SIG-M5 (cell line): ENCODE measurements around the gene TMED5.

Experiments
- DNase-seq: peaks from one replicate; lab custom pipeline; 2025; lab: John Stamatoyannopoulos, UW

TMED5 gene

GRCh38 chr1:93120614-93121013 is 59.6 kb downstream of the TMED5 start:
- no peak for DNase-seq

GRCh38 chr1:93114391-93114790 is 65.8 kb downstream of the TMED5 start:
- DNase-seq = no peak

- DNase-seq = no peak
Observed at GRCh38 chr1:93113127-93113526, 67.1 kb downstream of the TMED5 start.

- DNase-seq = no peak
Observed at GRCh38 chr1:93111561-93111960, 68.7 kb downstream of the TMED5 start.

GRCh38 chr1:93111065-93111464 is 69.1 kb downstream of the TMED5 start:
- no peak for DNase-seq

- DNase-seq = no peak
Observed at GRCh38 chr1:93109578-93109977, 70.6 kb downstream of the TMED5 start.

GRCh38 chr1:93108335-93108734 is 71.9 kb downstream of the TMED5 start:
- DNase-seq = no peak

- no peak for DNase-seq
Observed at GRCh38 chr1:93107395-93107794, 72.8 kb downstream of the TMED5 start.

GRCh38 chr1:93106226-93106625 is 74.0 kb downstream of the TMED5 start:
- DNase-seq = no peak

GRCh38 chr1:93102142-93102541 is 78.1 kb downstream of the TMED5 start:
- DNase-seq = no peak
